Body of pancreas (tissue), 4 donors: ENCODE measurements around the gene CACNG4.

Source experiments
- CTCF ChIP-seq, 7 experiments: fragments of 450-650 bp in 4 of 7; fragments of 200-600 bp in 3 of 7; sonication (generic) in 3 of 7; IDR thresholded peaks; one replicate each; pipeline ENCODE4 v1.5.1; 2016 to 2019; ENCODE audit warnings: antibody characterized with exemption in 7 of 7
- POLR2A ChIP-seq, 3 donors: fragments of 450-650 bp; IDR thresholded peaks; one replicate each; pipeline ENCODE4 v1.6.1; 2016; ENCODE audit warnings: antibody characterized with exemption in 3 of 3, mild to moderate bottlenecking in 2 of 3

GRCh38 chr17:67051837-67052236, 87.3 kb downstream of the CACNG4 start:
- TF ChIP-seq CTCF (IDR thresholded peaks at IDR 0.05) = no peak
- TF ChIP-seq POLR2A (IDR thresholded peaks at IDR 0.05) = no peak
